GM13976 (cell line): Measurements from ENCODE around the gene MEPE.

Experiments used
- DNase-seq: peaks from one replicate; pipeline ENCODE4 v3.0.0; 2012; ENCODE audit warnings: low spot score
- in situ Hi-C: fragments of 300-500 bp; cut with MboI; formaldehyde crosslinking; loops from one replicate; pipeline ENCODE4 v1.12.0; 2022; ENCODE audit warnings: low sequenced_read_pairs, mixed read lengths, inconsistent platforms; ENCODE audit not compliant: unreplicated experiment
- TF ChIP-seq, protein P1 (sequence below): IDR thresholded peaks from 2 replicates; pipeline ENCODE4 v1.5.1; 2012; ENCODE audit warnings: borderline replicate concordance, mild to moderate bottlenecking; ENCODE audit not compliant: insufficient read depth; ENCODE audit errors: extremely low read depth, missing control alignments, control extremely low read depth

MEPE gene

GRCh38 chr4:87855559-87855958 is 22.8 kb downstream of the MEPE start:
- DNase-seq = no peak
- in situ Hi-C loops = loop anchor here (10.0 to 25.0 kb wide), 3 partner anchors 119 to 657 kb away; partner anchors contain the start of genes PYURF and SPP1
- TF ChIP-seq, protein P1, sequence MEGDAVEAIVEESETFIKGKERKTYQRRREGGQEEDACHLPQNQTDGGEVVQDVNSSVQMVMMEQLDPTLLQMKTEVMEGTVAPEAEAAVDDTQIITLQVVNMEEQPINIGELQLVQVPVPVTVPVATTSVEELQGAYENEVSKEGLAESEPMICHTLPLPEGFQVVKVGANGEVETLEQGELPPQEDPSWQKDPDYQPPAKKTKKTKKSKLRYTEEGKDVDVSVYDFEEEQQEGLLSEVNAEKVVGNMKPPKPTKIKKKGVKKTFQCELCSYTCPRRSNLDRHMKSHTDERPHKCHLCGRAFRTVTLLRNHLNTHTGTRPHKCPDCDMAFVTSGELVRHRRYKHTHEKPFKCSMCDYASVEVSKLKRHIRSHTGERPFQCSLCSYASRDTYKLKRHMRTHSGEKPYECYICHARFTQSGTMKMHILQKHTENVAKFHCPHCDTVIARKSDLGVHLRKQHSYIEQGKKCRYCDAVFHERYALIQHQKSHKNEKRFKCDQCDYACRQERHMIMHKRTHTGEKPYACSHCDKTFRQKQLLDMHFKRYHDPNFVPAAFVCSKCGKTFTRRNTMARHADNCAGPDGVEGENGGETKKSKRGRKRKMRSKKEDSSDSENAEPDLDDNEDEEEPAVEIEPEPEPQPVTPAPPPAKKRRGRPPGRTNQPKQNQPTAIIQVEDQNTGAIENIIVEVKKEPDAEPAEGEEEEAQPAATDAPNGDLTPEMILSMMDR = no peak

DNA sequence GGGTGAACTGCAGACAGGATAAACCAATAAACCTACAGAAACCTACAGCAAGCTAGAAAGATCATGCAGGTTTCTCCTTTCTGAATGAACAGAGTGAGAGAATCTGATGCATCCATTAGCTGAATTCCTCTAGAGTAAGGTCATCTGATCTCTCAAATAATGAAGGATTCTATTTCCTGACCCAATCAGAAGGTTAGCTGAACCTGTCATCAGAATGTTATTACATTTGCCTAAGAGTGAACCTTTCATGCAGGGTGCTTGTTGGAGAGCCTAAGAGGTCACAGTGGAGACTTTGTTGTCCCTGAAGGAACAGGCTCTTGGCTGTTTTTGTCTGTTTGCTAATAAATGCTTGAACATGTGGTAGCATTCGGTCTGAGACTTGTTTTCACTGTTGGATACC is 24.0 kb downstream of the MEPE start:
- TF ChIP-seq, protein P1 = no peak
- no peak for DNase-seq
- in situ Hi-C loops = loop anchor here (10.0 to 25.0 kb wide), 3 partner anchors 118 to 655 kb away; partner anchors contain the start of genes PYURF and SPP1

- DNase-seq = no peak
- in situ Hi-C loops = loop anchor here (10.0 to 25.0 kb wide), 3 partner anchors 117 to 655 kb away; partner anchors contain the start of genes PYURF and SPP1
- TF ChIP-seq, protein P1 = no peak
Observed at GRCh38 chr4:87857789-87858188, 25.0 kb downstream of the MEPE start.

DNA sequence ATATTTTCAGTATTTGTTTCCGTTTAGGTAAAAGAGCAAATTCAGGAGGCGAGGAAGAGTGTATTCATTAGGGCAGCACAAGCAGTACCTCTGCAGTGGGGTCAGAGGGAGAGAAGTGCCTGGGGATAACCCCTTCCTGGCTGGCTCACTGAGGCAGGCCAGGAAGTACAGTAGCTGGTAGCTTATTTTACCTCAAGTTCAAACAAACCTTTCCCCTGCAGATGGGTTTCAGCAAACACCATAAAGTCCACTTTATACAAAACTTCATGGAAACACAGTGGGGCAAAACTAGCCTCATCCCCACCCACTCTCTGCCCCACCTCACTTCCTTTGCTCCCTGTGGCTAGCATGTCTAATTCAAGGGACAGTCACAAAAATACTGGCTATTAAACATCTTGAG is 29.5 kb downstream of the MEPE start:
- no peak for DNase-seq
- in situ Hi-C loops = loop anchor here (25.0 kb wide), 1 partner anchor 650 kb away; the partner anchor contains the start of gene PYURF
- TF ChIP-seq, protein P1 = no peak

DNA sequence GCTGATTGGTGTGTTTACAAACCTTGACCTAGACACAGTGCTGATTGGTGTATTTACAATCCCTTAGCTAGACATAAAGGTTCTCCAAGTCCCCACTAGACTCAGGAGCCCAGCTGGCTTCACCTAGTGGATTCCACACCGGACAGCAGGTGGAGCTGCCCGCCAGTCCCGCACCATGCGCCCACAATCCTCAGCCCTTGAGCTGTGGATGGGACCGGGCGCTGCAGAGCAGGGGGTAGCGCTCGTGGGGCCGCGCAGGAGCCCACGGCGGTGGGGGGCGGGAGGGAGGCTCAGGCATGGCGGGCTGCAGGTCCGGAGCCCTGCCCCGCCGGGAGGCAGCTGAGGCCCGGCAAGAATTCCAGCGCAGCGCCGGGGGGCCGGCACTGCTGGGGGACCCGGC is 30.7 kb downstream of the MEPE start:
- in situ Hi-C loops = loop anchor here (25.0 kb wide), 1 partner anchor 649 kb away; the partner anchor contains the start of gene PYURF
- no peak for DNase-seq
- TF ChIP-seq, protein P1 = no peak

DNA sequence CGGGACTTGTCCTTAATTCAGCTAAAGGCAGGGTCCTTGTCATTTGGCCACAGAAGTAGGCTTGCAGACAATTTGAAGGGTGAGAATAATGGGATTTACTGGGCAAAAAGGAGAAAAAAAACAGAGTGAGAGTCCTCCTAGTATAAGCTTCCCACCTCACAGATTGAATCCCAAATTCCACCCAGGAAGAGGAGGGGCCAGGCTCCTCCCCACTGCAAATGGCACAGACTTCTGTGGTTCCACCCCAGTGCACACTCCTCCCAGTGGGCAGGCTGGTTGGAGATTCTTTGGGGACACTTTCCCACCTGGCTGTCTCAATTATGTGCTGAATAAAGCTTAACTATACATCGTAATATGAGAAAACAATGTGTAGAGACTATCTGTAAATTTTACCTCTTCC is 31.6 kb downstream of the MEPE start:
- no peak for DNase-seq
- TF ChIP-seq, protein P1 = no peak
- in situ Hi-C loops = loop anchor here (25.0 kb wide), 1 partner anchor 648 kb away; the partner anchor contains the start of gene PYURF

- TF ChIP-seq, protein P1 = no peak
- DNase-seq = no peak
- in situ Hi-C loops = loop anchor here (25.0 kb wide), 1 partner anchor 647 kb away; the partner anchor contains the start of gene PYURF
Observed at GRCh38 chr4:87865288-87865687, 32.5 kb downstream of the MEPE start.
